H1 (cell line): Measurements from ENCODE around the gene SEMA3D. TPM values are rescaled to one million over a fixed set of nuclear protein-coding genes. Genes with fewer than 3 reads are reported as not detected.

Experiments
- KDM1A ChIP-seq: fragments of 200-600, 300-600 bp; sonication (generic); IDR thresholded peaks from 2 replicates; pipeline ENCODE4 v1.7.1; 2016; ENCODE audit warnings: mild to moderate bottlenecking, low read length, borderline replicate concordance
- RBBP5 ChIP-seq: IDR thresholded peaks from 2 replicates; pipeline ENCODE4 v1.7.1; 2012; ENCODE audit warnings: low read depth, mild to moderate bottlenecking, inconsistent platforms, low read length, moderate library complexity, borderline replicate concordance
- SAP30 ChIP-seq: fragments of 300-600 bp; sonication (generic); IDR thresholded peaks from 2 replicates; pipeline ENCODE4 v1.7.1; 2012; ENCODE audit warnings: low read length, moderate library complexity, mild to moderate bottlenecking, inconsistent platforms; ENCODE audit not compliant: insufficient read depth, insufficient replicate concordance
- polyA plus RNA-seq, 7 experiments: library from polyadenylated mRNA; depleted of rRNA in 3 of 7; stranded (reverse) in 5 of 7; unstranded in 2 of 7; fragments of >200 nt in 5 of 7; fragments of 200-250 nt in 2 of 7; gene quantifications; 1 replicate in 5 of 7; 2 replicates in 1 of 7; 4 replicates in 1 of 7; pipeline versions ENCODE4 v1.2.1 to v1.2.3, GENCODE V29; 2011 to 2013; ENCODE audit warnings: missing spikeins in 2 of 7, mixed read lengths in 2 of 7
- total RNA-seq: library from RNA; stranded (reverse); fragmentation: NEBNext Ultra II Directional; extraction: Animal tissue kit (Norgen Biotek cat#: 25700); gene quantifications from 2 replicates; pipeline ENCODE4 v1.2.1, GENCODE V29; 2021

SEMA3D gene
- total and polyA plus RNA-seq, 2 of the 8 experiments (the other 6 are each of a cell fraction or from before 2014, with no cell fraction given), result 1.6 to 3.5 TPM

DNA sequence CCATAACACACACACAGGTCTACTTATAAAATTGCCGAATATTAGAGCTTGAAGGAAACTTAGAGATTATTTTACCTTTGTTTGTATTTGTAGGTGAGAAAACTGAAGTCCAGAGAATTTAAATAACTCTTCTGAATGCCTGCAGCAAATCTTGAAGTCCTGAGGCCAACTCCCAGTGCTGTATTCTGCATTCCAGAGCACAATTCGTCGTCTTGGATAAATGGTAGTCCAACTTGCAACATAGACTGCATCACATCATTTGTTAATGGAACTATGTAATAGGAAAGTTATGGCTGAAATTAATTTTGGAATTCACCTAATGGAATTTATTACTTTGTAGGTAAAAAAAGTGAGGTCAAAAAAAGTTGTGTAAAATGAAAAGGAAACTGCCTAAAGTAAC is 37.3 kb upstream of the SEMA3D start (continued):
- TF ChIP-seq KDM1A (no peak), SAP30 (no peak), RBBP5 (no peak)
- TF ChIP-seq, all 59 proteins: peak for 0
